ENCODE data around the gene PLEKHG2.

The PLEKHG2 gene

GRCh38 chr19:39420769-39421168, 8.3 kb downstream of the PLEKHG2 start:
- DNase-seq = no peak

DNA sequence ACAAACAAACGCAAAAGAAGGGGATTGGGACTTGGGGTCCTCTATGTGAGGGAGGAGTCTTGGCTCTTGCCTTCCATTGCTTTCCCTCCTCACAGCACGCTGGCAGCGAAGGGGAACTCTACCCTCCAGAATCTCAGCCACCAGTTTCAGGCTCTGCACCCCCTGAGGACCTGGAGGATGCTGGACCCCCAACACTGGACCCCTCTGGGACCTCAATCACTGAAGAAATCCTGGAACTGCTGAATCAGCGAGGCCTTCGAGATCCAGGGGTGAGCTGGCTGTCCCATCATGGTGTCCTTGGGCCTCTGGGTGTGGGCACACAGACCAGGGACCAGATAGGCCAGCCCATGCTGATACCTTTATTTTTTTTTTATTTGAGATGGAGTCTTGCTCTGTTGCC, 9.6 kb downstream of the PLEKHG2 start:
- DNase-seq = no peak

GRCh38 chr19:39423258-39424086, 11.0 kb downstream of the PLEKHG2 start:
- no peak for DNase-seq

GRCh38 chr19:39424934-39425333, 12.5 kb downstream of the PLEKHG2 start:
- DNase-seq = no peak

DNA sequence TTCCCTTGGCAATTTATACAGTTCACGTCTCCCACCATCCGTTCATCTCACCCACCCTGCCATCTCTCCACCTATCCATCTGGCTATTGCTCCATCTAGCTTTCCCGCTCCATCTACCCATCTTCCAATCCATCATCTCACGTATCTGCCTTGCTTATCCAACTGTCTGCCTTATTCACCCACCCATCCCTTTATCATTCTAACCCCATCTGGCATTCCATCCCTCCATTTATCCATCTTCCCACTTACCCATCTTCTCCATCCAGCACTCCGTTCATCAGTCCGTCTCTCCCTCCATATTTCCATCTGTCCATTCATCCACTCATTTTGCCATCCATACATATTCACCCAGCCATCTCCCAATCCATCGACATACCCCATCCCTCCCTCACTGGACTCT, 13.3 kb downstream of the PLEKHG2 start:
- DNase-seq = no peak

- no peak for DNase-seq
Observed at GRCh38 chr19:39426170-39426569, 13.7 kb downstream of the PLEKHG2 start.

DNA sequence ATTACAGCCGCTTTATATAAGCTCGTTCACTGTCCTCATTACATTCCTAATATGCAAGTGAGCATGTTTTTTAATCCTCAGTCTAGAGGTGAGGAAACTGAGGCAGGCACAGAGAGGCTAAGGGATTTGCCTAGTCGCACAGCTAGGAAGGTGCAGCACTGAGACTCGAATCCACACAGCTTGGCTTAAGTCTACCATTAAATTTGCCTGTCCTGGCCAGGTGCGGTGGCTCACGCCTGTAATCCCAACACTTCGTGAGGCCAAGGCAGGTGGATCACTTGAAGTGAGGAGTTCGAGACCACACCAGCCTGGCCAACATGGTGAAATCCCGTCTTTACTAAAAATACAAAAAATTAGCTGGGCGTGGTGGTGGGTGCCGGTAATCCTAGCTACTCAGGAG, 15.2 kb downstream of the PLEKHG2 start:
- no peak for DNase-seq

DNA sequence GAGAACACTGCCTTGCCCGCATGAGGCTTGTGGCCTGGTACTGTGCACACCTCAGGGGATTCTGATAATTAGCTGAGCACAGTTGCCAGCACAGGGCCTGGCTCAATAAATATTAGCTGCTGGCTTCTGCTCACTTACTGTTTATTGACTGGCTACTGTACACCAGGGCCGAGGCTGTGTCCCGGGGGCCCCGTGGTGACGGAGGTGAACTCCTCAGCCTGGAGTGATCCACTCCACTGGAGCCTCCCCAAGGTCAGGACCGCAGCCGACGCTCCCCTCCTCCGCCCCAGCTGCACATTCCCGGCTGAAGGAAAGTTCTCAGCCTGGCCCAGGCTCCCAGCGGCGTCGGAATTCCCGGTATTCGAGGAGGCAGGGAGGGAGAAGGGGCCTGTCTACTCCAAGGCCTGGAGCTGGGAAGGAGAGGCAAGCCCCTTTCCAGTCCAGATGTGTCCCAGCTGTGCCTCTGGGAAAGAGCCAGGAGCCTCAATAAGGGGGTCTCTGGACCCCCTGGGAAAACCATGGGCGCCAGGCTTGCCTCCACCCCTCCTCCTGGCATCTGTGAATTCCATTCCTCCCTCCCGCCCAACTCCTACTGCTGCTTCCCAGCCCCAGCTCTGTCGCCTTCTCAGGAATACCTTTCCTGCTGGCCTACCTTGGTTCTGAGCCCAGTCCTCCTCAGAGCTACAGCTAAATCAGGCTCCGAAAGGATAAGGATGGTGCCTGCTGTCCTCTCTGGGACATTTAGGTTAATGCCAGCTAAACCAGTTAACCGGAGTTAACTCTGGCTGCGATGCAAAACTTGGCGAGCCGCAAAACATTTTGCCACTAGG, 16.0 kb downstream of the PLEKHG2 start:
- no peak for DNase-seq

- no peak for DNase-seq
Observed at GRCh38 chr19:39430675-39431593, 18.5 kb downstream of the PLEKHG2 start.

- no peak for DNase-seq
Observed at GRCh38 chr19:39432677-39433025, 20.2 kb downstream of the PLEKHG2 start.

DNA sequence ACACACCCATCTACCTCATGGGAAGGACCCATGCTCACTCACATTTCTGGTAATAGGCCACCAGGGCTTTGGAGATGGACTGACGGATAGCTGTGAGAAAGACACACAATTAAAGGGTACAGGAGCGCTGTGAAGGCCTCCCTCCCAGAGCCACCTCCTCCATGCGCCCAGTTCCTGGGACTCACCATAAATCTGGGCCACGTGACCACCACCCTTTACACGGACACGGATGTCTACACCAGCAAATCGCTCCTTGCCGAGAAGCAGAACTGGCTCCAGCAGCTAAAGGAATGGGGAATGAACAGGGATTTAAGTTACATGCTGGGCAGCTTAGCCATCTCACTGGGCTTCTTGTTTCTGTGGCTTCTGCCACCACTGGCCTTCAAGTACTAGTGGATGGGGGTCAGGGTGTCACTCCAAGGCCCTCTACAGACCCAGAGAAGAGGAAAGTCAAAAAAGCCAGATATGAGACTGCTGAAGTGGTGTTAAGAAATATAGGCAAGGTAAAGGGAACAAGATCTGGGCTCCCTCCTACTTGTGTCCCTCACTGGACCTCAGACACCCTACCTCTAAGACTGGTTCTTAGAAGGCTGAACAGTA, 21.1 kb downstream of the PLEKHG2 start:
- DNase-seq = no peak

DNA sequence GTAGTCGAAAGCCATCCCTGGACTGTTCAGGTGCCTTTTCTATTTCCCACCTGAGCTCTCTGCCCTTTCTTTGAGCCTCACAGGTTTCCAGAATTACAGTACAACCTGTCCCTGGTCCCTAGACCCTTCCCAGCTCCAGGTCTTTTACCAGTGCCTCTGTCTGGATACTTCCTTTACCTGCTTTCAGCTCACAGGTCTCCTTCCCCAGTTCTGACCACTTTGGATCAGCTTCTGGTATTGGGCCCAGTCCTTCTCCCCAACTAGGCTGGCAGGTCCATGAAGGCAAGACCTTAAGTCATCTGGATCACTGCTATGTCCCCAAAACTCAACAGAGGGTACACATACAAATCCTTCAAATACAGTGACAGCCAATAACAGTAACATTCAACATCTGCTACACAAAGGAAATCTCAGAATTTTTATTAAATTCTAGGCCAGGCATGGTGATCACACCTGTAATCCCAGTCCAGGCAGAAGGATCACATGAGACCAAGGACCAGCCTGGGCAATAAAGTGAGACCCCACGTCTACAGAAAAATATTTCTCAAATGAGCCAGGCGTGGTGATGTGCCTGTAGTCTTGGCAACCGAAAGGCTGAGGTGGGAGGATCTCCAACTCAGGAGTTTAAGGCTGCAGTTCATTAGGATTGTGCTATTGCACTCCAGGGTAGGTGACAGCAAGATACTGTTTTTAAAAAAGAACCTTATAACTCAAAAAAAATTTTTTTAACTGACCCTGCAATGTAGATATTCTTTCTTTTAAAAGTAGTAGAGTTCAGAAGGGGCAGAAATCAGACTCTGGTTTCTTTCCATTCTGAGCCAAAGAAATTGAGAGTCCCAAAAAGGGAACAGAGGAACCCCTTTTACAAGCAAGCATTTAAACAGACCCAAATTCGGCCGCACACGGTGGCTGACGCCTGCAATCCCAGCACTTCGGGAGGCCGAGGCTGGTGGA, 21.9 kb downstream of the PLEKHG2 start:
- DNase-seq = no peak

DNA sequence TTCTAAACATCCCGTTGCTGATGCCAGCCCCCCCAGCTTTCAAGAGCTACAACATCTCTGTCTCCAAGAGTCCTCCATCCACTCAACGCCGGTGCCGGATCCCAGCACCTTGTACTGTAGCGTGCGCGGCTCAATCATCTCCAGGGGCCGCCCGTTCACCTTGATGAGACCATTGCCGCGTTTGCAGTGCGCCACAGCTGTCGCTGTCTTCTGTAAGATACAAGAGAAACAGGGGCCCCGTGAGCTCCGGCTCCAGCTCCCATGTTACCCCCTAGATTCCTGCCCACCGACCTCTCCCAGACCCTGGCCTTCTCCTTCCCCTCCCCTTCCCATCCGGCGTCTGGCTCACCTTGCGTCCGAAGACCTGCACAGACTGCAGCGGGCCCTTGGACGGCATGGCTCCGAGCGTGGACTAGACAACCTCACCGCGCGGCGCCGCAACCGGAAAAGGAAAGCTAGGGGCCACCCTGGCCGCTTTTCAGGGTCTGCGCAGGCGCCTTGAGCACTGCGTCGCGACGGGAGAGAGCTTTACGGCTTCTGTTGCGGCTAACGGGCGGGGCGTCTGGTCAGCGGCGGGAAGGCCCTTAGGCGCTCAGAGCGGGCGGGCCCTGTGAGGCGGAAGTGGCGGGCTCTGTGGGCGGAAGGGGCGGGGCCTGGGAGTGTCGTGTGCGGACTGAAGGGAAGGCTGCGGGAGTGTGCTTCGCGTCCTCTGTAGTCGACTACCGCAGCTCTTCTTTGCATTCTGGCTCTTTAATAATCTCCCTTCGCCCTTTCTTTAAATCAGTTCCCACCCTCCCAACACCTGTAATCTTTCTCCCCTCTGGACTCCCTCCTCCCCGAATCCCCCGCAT, 23.3 kb downstream of the PLEKHG2 start, which contains the start of gene RPS16:
RPS16 (minus strand) TSS at position 451 of the 851 bp plus-strand sequence; CDS start at position 397, 54 bp downstream.
- DNase-seq = peak; percentile 98

- DNase-seq = no peak
Observed at GRCh38 chr19:39436350-39436716, 23.9 kb downstream of the PLEKHG2 start.

DNA sequence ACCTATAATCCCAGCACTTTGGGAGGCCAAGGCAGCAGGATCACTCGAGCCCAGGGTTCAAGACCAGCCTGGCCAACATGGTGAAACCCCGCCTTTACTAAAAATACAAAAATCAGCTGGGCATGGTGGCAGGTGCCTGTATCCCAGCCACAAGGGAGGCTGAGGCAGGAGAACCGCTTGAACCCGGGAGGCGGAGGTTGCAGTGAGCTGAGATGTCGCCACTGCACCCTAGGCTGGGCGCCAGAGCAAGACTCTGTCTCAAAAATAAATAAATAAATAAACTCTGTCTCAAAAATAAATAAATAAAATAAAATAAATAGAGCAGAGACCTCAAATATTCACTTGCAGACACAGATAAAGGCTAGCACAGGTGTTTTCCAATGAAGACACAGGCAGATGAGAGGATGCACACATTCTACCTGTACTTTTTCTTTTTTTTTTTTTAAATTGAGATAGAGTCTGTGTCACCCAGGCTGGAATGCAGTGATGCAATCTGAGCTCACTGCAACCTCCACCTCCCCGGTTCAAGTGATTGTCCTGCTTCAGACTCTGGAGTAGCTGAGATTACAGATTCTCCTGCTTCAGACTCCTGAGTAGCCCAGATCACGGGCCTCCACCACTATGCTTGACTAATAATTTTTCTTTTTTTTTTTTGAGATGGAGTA, 25.9 kb downstream of the PLEKHG2 start:
- DNase-seq = no peak

- DNase-seq = no peak
Observed at GRCh38 chr19:39444598-39445195, 32.2 kb downstream of the PLEKHG2 start.

DNA sequence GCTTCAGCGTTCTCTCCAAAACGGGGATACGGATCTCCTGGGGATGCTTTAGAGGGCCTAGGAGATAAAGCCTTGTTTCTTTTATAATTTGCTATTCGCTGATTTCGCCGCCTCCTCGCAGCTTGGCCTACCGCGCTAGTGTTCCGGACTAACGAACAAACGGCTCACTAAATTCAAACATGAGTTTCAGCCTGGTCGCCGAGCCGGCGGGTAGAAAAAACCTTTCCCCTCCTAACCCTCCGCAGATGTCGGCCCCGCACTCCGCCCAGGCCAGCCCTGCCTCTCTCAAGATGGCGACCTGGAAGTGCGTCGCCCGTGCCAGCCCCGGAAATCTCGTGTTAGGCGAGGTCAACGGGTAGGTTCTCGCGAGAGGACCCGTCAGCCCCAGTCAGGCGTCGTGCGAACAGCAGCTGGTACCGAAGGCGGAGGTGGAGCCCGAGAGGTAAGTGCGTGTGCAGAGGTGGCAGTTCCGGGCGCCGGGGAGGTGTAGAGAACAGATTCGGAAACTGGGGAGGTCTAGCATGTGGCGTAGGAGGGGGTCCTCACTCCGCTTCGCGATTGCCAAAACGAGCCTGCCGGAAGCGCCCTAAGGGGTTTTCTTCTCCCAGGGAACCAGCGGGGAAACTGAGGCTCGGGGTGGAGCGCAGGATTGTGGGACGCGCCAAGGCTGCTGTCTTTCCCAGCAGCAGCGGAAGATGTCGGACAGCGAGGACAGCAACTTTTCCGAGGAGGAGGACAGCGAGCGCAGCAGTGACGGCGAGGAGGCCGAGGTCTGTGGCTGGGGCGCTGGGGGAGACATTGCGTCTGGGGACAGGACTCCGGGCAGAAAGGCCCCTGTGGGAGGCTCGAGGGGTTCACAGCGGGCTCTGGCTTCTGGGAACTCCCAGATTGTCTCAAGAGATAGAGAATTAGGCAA, 33.0 kb downstream of the PLEKHG2 start, which contains the start of gene SUPT5H:
SUPT5H (plus strand) TSS at position 387 of the 916 bp plus-strand sequence; CDS start at position 696, 309 bp downstream.
- peak; percentile 96 for DNase-seq
